GM18505 (cell line): ENCODE measurements around the gene TEDC1.
"Not testable (repeated sequence)": the region's sequence is repeated elsewhere in the genome, so short reads cannot be mapped to it uniquely, and the experiment has no call there.

Experiments
- ATAC-seq: cut with Tn5 transposase; IDR thresholded peaks from one replicate; pipeline ENCODE4 v1.9.1; 2021; ENCODE audit not compliant: unreplicated experiment
- POLR2A ChIP-seq: IDR thresholded peaks from 4 replicates; pipeline ENCODE4 v1.6.1; 2011; ENCODE audit warnings: borderline replicate concordance; ENCODE audit not compliant: insufficient read depth, insufficient read length; ENCODE audit errors: extremely low read depth

TEDC1 gene

GRCh38 chr14:105537580-105538474 is 46.8 kb downstream of the TEDC1 start:
- no peak for ATAC-seq
- TF ChIP-seq POLR2A = no peak

GRCh38 chr14:105538481-105539049 is 47.5 kb downstream of the TEDC1 start:
- ATAC-seq = no peak
- no peak for TF ChIP-seq POLR2A

GRCh38 chr14:105540811-105541210 is 49.8 kb downstream of the TEDC1 start:
- no peak for TF ChIP-seq POLR2A
- ATAC-seq = no peak

- no peak for TF ChIP-seq POLR2A
- ATAC-seq = no peak
Observed at GRCh38 chr14:105541218-105541875, 50.3 kb downstream of the TEDC1 start.

- ATAC-seq = not testable (repeated sequence)
Observed at GRCh38 chr14:105545676-105546075, 54.6 kb downstream of the TEDC1 start.

GRCh38 chr14:105546410-105546809 is 55.4 kb downstream of the TEDC1 start:
- ATAC-seq = not testable (repeated sequence)

GRCh38 chr14:105547072-105547471 is 56.0 kb downstream of the TEDC1 start:
- ATAC-seq = not testable (repeated sequence)

GRCh38 chr14:105547741-105548169 is 56.7 kb downstream of the TEDC1 start:
- no peak for TF ChIP-seq POLR2A

More at GRCh38 chr14:105547741-105548169, 56.7 kb downstream of the TEDC1 start:
- ATAC-seq = no peak
